ENCODE results near the gene ZNF57. TPM values are rescaled to one million over a fixed set of nuclear protein-coding genes. Genes with fewer than 3 reads are reported as not detected.
A peak's percentile ranks its signal among the peaks of the same experiment; 100 is the strongest.
"Not testable (repeated sequence)": the region's sequence is repeated elsewhere in the genome, so short reads cannot be mapped to it uniquely, and the experiment has no call there.

The ZNF57 gene
- total RNA-seq, 4 donors from 2014 or later: 16.2 to 46.2 (median 23.4) TPM

DNA sequence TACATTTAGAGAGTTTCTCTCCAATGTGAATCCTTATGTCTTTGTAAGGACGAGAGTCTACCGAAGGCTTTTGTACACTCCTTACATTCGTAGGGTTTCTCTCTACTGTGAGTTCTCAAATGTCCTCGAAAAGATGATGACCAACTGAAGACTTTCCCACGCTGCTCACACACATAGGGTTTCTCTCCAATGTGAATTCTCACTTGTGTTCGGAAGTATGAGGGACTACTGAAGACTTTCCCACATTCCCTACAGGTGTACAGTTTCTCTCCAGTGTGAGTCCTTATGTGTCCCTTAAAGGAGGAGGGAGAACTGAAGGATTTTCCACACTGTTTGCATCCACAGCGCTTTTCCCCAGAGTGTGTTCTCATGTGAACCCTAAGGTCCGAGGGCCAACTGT is 4.0 kb upstream of the ZNF57 start:
- no peaks in the 10 kb centered on the region for H3K9me3 ChIP-seq
- H3K27ac ChIP-seq: no peak overlapping the region
- TF ChIP-seq, protein P1, sequence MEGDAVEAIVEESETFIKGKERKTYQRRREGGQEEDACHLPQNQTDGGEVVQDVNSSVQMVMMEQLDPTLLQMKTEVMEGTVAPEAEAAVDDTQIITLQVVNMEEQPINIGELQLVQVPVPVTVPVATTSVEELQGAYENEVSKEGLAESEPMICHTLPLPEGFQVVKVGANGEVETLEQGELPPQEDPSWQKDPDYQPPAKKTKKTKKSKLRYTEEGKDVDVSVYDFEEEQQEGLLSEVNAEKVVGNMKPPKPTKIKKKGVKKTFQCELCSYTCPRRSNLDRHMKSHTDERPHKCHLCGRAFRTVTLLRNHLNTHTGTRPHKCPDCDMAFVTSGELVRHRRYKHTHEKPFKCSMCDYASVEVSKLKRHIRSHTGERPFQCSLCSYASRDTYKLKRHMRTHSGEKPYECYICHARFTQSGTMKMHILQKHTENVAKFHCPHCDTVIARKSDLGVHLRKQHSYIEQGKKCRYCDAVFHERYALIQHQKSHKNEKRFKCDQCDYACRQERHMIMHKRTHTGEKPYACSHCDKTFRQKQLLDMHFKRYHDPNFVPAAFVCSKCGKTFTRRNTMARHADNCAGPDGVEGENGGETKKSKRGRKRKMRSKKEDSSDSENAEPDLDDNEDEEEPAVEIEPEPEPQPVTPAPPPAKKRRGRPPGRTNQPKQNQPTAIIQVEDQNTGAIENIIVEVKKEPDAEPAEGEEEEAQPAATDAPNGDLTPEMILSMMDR (IDR thresholded peaks at IDR 0.05): no peak
- TF ChIP-seq EP300 (IDR thresholded peaks at IDR 0.05) (no peak), POLR2A (IDR thresholded peaks at IDR 0.05) (no peak), POLR2AphosphoS5 (IDR thresholded peaks at IDR 0.05) (no peak)
- H3K4me3 ChIP-seq: no peak overlapping the region
- H3K4me1 ChIP-seq: peaks cover 13% of the 10 kb centered on the region
- no peaks in the 10 kb centered on the region for H3K27me3 ChIP-seq
- 78% methylated on average over 8 of the region's 8 CpGs for WGBS
- no peaks in the 10 kb centered on the region for H3K36me3 ChIP-seq
- no peak for DNase-seq (ENCODE audit: low spot score in 2 of 2)

DNA sequence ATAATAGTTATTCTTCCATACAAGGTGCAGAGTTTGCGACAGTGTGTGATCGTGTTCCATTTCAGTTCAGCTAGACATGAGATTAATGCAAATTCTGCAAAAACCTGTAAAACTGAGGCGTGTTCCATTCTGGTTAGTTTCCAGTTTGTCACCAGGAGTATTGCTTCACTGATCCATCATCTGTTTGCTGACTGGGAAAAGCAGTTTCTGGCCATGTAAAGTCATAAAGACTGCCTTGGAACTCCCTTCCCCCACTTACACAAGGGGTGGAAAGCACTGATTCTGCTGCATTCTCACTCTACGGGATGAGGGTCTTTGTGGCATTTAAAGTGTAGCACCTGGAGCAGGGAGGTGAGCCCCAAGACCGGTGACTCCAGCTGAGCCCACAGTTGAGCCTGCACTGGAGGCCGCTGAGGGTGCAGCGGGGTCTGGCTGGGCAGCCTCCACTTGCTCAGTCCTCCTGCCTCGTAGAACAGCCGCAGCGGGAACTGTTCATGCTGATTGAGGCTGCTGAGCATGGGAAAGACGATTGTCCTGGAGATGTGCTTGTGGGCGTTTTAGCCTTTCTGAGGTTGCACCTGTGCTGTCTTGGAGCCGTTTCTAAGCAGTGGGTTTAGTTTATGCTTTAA is 2.0 kb downstream of the ZNF57 start:
- TF ChIP-seq EP300 (IDR thresholded peaks at IDR 0.05): no peak
- TF ChIP-seq POLR2A (IDR thresholded peaks at IDR 0.05): no peak
- no peak for TF ChIP-seq POLR2AphosphoS5 (IDR thresholded peaks at IDR 0.05)
- TF ChIP-seq, protein P1 (IDR thresholded peaks at IDR 0.05): no peak

DNA sequence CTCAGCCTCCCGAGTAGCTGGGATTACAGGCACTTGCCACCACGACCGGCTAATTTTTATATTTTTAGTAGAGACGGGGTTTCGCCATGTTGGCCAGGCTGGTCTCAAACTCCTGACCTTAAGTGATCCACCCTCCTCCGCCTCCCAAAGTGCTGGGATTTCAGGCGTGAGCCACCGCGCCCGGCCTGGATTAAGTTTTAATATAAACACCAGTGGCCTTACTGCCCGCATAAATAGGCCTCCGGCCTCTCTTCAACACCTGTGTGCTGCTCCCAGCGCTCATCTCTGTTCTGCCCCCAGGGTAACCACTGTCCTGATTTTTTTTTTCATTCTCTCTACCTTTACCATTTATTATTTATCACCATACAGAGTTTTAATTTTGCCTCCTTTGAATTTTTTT is 2.6 kb downstream of the ZNF57 start:
- not testable (repeated sequence) for H3K27me3 ChIP-seq; H3K36me3 ChIP-seq; H3K4me3 ChIP-seq; H3K9me3 ChIP-seq; DNase-seq (ENCODE audit: low spot score in 2 of 2); H3K27ac ChIP-seq
- peaks cover 26% of the 10 kb centered on the region for H3K4me1 ChIP-seq
- WGBS: 93% methylated on average over 13 of the region's 13 CpGs

More for the DNA sequence above, 2.0 kb downstream of the ZNF57 start:
- Histone ChIP-seq H3K27ac (peak overlapping the region; percentile 86), H3K4me1 (peaks cover 24% of the 10 kb centered on the region), H3K27me3 (no peaks in the 10 kb centered on the region), H3K9me3 (no peaks in the 10 kb centered on the region), H3K4me3 (no peak overlapping the region), H3K36me3 (no peaks in the 10 kb centered on the region)
- DNase-seq (ENCODE audit: low spot score in 2 of 2): no peak
- WGBS: 83% methylated on average over 9 of the region's 13 CpGs

- DNase-seq (ENCODE audit: low spot score in 2 of 2): no peak
- Histone ChIP-seq H3K4me1 (peaks cover 31% of the 10 kb centered on the region), H3K27me3 (no peaks in the 10 kb centered on the region), H3K27ac (no peak overlapping the region), H3K9me3 (no peaks in the 10 kb centered on the region), H3K4me3 (no peak overlapping the region), H3K36me3 (no peaks in the 10 kb centered on the region)
- 77% methylated on average over 11 of the region's 11 CpGs for WGBS
- TF ChIP-seq EP300 (IDR thresholded peaks at IDR 0.05): no peak
- TF ChIP-seq, protein P1 (IDR thresholded peaks at IDR 0.05): no peak
- TF ChIP-seq POLR2A (IDR thresholded peaks at IDR 0.05): no peak
- no peak for TF ChIP-seq POLR2AphosphoS5 (IDR thresholded peaks at IDR 0.05)
These were observed 5.3 kb downstream of the ZNF57 start for GRCh38 chr19:2905918-2906519.

- Histone ChIP-seq H3K36me3 (no peaks in the 10 kb centered on the region), H3K27ac (no peak overlapping the region), H3K27me3 (no peaks in the 10 kb centered on the region), H3K4me1 (peaks cover 26% of the 10 kb centered on the region), H3K4me3 (no peak overlapping the region), H3K9me3 (no peaks in the 10 kb centered on the region)
- no peak for DNase-seq (ENCODE audit: low spot score in 2 of 2)
- no peak for TF ChIP-seq POLR2A (IDR thresholded peaks at IDR 0.05)
- TF ChIP-seq EP300 (IDR thresholded peaks at IDR 0.05): no peak
- 92% methylated on average over 10 of the region's 20 CpGs for WGBS
These were observed 6.0 kb downstream of the ZNF57 start for GRCh38 chr19:2906631-2907195.

DNA sequence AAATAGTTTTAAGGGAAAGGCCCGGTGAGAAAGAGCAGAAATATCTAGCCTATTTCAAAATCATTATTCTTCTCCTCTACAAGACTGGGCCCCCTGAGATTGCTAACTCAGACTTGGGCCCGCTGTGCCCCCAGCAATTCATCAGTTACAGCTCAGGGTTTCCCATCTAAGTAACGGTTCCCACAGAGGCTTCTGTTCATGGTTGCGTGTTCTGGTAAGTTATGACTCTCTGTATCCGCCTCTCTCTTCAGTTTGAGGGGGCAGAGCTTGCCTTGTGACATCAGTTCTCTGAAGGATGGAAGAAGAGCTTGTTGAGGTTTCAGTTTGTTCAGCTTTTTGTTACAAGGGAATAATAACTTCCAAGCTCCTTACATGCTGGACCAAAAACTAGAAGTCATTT is 11.6 kb downstream of the ZNF57 start:
- TF ChIP-seq POLR2AphosphoS5 (IDR thresholded peaks at IDR 0.05) (no peak), EP300 (IDR thresholded peaks at IDR 0.05) (no peak), POLR2A (IDR thresholded peaks at IDR 0.05) (no peak)
- TF ChIP-seq, protein P1 (IDR thresholded peaks at IDR 0.05): no peak
- no peaks in the 10 kb centered on the region for H3K27me3 ChIP-seq
- peaks cover 20% of the 10 kb centered on the region for H3K36me3 ChIP-seq
- WGBS: 98% methylated on average over 5 of the region's 5 CpGs
- DNase-seq (ENCODE audit: low spot score in 2 of 2): no peak
- H3K9me3 ChIP-seq: no peaks in the 10 kb centered on the region
- no peak overlapping the region for H3K4me3 ChIP-seq
- no peak overlapping the region for H3K27ac ChIP-seq
- peaks cover 14% of the 10 kb centered on the region for H3K4me1 ChIP-seq
